ENCODE data around the gene DGCR2. TPM values are rescaled to one million over a fixed set of nuclear protein-coding genes. Genes with fewer than 3 reads are reported as not detected.
"Not testable (repeated sequence)": the region's sequence is repeated elsewhere in the genome, so short reads cannot be mapped to it uniquely, and the experiment has no call there.

Gene DGCR2
- total and polyA plus RNA-seq, 4 donors, result 61.5 to 123 (median 94.6) TPM

DNA sequence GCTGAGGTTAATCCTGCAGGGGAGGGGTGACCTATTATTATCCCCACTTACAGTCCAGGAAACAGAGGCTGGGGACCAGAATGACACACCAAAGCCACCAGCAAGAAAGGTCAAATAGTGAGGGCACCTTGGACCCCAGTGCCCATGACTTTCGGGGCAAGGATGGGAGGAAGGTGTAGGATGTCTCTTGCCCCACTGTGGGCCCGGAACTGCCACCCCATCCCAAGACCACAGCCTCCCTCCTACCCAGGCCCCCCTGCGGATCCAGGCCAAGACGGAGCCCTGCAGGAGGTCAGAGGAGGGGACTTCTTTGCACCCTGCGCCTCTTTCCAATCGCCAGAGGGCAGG lies 87.1 kb downstream of the DGCR2 start:
- H3K27ac ChIP-seq (ENCODE audit: low read depth, low read length); DNase-seq (ENCODE audit: low read depth in 4 of 6, low spot score in 6 of 6): not testable (repeated sequence)
- WGBS (ENCODE audit: insufficient coverage), result 0% methylated on average over 2 of the region's 6 CpGs

DNA sequence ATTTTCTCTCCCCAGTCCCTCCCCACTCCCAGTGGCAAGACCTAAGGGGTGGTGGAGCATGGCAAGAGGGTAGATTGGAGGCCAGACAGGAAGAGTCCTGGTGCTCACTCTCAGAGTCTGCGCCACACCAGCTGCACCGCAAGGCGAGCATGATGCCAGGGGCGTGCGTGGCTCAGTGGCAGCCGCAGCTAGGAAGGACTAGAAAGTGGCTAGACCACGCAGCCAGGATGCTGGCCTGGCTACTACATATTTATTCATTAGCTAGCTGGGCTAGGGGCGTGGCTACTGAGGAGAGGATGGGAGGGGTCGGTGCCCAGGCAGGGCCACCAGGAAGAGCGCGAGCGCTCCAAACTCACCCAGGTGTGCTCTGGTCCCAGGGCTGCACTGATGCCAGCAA lies 87.5 kb downstream of the DGCR2 start:
- DNase-seq (ENCODE audit: low read depth in 4 of 6, low spot score in 6 of 6); H3K4me1 ChIP-seq (ENCODE audit: control insufficient read depth, insufficient read depth, low read length); H3K27me3 ChIP-seq (ENCODE audit: control insufficient read depth, insufficient read depth, low read length); H3K4me3 ChIP-seq (ENCODE audit: low read depth, low read length); H3K9me3 ChIP-seq (ENCODE audit: control insufficient read depth, insufficient read depth, low read length); H3K27ac ChIP-seq (ENCODE audit: low read depth, low read length): not testable (repeated sequence)
- 100% methylated on average over 2 of the region's 12 CpGs for WGBS (ENCODE audit: insufficient coverage)
- H3K36me3 ChIP-seq (ENCODE audit: control insufficient read depth, insufficient read depth, low read length), result peaks cover 38% of the 10 kb centered on the region

More for the DNA sequence above, 87.1 kb downstream of the DGCR2 start:
- H3K4me3 ChIP-seq (ENCODE audit: low read depth, low read length); H3K27me3 ChIP-seq (ENCODE audit: control insufficient read depth, insufficient read depth, low read length); H3K4me1 ChIP-seq (ENCODE audit: control insufficient read depth, insufficient read depth, low read length); H3K9me3 ChIP-seq (ENCODE audit: control insufficient read depth, insufficient read depth, low read length): not testable (repeated sequence)
- peaks cover 41% of the 10 kb centered on the region for H3K36me3 ChIP-seq (ENCODE audit: control insufficient read depth, insufficient read depth, low read length)

DNA sequence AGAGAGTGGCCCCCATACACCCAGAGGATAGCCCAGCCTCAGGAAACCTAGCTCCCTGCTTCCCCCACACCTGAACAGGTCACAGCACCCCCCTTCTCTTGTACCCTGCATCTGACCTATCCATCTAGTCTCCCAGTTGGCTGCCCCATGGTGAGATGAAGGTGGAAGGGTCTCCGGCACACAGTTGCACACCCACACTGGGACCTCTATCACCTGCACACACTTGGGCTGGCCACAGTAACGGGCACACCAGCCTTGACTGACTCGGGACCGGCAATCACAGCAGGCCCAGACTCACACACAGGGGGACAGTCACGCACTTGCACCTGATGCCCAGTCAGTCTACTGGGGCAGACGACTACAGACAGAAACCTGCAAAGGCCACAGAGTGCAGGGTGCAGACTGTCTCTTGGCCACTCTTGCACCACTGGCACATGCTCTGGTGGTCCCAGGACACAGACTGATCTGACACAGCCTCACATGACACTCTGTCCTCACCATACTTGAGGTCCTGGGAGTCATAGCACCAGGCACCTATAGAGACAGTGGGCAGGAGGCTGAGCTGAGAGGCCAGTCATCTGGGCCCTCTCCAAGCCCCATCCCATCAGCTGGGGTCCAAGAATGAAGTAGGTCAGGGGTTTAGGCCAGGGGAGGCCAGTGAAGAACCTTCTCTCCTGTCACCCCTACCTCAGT lies 88.0 kb downstream of the DGCR2 start:
- not testable (repeated sequence) for H3K9me3 ChIP-seq (ENCODE audit: control insufficient read depth, insufficient read depth, low read length); H3K4me1 ChIP-seq (ENCODE audit: control insufficient read depth, insufficient read depth, low read length); H3K4me3 ChIP-seq (ENCODE audit: low read depth, low read length); H3K27ac ChIP-seq (ENCODE audit: low read depth, low read length); H3K27me3 ChIP-seq (ENCODE audit: control insufficient read depth, insufficient read depth, low read length); DNase-seq (ENCODE audit: low read depth in 4 of 6, low spot score in 6 of 6)
- H3K36me3 ChIP-seq (ENCODE audit: control insufficient read depth, insufficient read depth, low read length), result peaks cover 33% of the 10 kb centered on the region
- no CpG with 5 or more reads among the region's 6 CpGs for WGBS (ENCODE audit: insufficient coverage)

DNA sequence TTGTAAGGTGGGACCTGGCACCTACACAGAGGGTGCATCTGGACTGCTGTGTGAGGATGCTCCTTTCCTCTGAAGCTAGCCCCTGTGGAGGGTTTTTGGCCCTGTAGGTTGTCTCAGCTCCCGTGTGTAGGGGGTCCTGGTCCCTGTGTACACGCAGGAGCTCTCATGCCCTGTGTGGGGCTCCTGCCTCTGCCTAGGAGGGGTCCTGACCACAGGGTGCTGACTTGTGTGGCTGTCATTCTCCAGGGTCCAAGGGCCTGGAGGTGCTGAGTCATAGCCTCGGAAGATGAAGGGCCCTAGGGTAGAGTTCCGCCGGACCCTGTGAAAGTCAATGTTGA lies 88.7 kb downstream of the DGCR2 start:
- H3K27me3 ChIP-seq (ENCODE audit: control insufficient read depth, insufficient read depth, low read length); H3K4me3 ChIP-seq (ENCODE audit: low read depth, low read length); DNase-seq (ENCODE audit: low read depth in 4 of 6, low spot score in 6 of 6); H3K9me3 ChIP-seq (ENCODE audit: control insufficient read depth, insufficient read depth, low read length); H3K4me1 ChIP-seq (ENCODE audit: control insufficient read depth, insufficient read depth, low read length); H3K27ac ChIP-seq (ENCODE audit: low read depth, low read length): not testable (repeated sequence)
- peaks cover 26% of the 10 kb centered on the region for H3K36me3 ChIP-seq (ENCODE audit: control insufficient read depth, insufficient read depth, low read length)
- whole genome bisulfite sequencing (ENCODE audit: insufficient coverage), result no CpG with 5 or more reads among the region's 5 CpGs

DNA sequence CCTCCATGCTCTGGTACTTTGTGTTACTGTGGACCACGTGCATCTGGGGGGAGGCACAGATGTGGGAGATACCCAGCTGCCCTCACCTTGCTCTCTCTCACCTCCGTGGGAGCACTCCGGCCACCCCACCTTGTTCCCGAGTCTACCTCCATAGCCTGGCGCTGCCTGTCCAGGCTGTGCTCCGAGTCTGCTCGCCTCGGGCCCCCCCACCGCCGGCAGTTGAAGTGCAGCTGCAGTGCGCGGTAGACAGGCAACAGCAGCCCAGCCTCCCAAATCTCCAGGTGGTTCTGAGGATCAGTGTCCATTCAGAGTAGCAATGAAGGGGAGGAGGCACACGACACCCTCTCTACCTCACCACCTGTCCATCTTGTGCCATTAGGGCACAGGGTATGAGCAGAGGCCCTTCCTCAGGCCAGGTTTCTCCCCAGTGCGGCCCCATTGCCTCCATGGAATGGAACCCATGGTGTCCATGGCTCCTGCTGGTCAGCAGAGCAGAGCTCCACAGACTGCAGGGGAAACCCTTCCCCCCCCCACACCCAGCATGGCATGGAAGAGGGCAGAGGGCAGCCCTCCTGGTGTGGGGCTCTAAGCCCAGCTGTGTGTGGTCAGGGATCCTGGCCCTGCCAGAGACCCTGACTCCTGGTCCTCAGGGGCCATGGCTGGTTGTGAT lies 89.2 kb downstream of the DGCR2 start:
- DNase-seq (ENCODE audit: low read depth in 4 of 6, low spot score in 6 of 6); H3K9me3 ChIP-seq (ENCODE audit: control insufficient read depth, insufficient read depth, low read length); H3K4me1 ChIP-seq (ENCODE audit: control insufficient read depth, insufficient read depth, low read length); H3K27me3 ChIP-seq (ENCODE audit: control insufficient read depth, insufficient read depth, low read length); H3K27ac ChIP-seq (ENCODE audit: low read depth, low read length); H3K4me3 ChIP-seq (ENCODE audit: low read depth, low read length): not testable (repeated sequence)
- H3K36me3 ChIP-seq (ENCODE audit: control insufficient read depth, insufficient read depth, low read length), result peaks cover 21% of the 10 kb centered on the region
- WGBS (ENCODE audit: insufficient coverage), result 76% methylated on average over 7 of the region's 14 CpGs

DNA sequence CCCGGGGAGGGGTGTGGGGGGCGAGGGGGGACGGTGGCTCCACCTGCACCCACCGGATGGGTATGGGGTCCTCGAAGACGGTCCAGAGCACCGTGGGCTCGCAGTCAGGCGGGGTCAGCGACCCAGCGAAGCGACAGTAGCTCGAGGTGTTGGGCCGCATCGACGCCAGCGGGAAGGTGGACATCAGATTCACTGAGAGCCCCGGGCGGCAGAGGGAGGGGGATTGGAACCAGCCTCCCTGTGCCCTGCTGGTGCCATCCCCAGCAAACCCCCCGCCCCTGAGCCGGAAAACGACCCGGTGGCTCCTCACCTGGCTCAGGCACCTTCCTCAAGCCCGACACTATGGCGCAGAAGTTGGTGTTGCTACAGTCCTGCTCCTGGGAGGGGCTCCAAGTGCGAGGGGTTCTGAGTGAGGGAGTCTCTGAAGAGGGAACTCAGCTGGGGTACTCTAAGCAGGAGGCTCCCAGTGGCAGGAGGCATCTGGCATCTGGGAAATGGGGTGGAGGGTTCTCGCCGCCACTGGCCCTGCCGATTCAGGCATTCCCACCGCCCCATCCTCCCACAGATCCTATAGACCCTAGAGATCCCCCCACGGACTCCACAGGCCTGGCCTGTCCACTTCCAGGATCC lies 89.9 kb downstream of the DGCR2 start:
- not testable (repeated sequence) for H3K27me3 ChIP-seq (ENCODE audit: control insufficient read depth, insufficient read depth, low read length); H3K9me3 ChIP-seq (ENCODE audit: control insufficient read depth, insufficient read depth, low read length); H3K4me3 ChIP-seq (ENCODE audit: low read depth, low read length); DNase-seq (ENCODE audit: low read depth in 4 of 6, low spot score in 6 of 6); H3K27ac ChIP-seq (ENCODE audit: low read depth, low read length)
- WGBS (ENCODE audit: insufficient coverage), result 81% methylated on average over 13 of the region's 31 CpGs
- Histone ChIP-seq H3K4me1 (ENCODE audit: control insufficient read depth, insufficient read depth, low read length) (peaks cover 15% of the 10 kb centered on the region), H3K36me3 (ENCODE audit: control insufficient read depth, insufficient read depth, low read length) (peaks cover 14% of the 10 kb centered on the region)

GRCh38 chr22:19030889-19031252 lies 91.3 kb downstream of the DGCR2 start:
- WGBS (ENCODE audit: insufficient coverage), result no CpG with 5 or more reads among the region's 7 CpGs

DNA sequence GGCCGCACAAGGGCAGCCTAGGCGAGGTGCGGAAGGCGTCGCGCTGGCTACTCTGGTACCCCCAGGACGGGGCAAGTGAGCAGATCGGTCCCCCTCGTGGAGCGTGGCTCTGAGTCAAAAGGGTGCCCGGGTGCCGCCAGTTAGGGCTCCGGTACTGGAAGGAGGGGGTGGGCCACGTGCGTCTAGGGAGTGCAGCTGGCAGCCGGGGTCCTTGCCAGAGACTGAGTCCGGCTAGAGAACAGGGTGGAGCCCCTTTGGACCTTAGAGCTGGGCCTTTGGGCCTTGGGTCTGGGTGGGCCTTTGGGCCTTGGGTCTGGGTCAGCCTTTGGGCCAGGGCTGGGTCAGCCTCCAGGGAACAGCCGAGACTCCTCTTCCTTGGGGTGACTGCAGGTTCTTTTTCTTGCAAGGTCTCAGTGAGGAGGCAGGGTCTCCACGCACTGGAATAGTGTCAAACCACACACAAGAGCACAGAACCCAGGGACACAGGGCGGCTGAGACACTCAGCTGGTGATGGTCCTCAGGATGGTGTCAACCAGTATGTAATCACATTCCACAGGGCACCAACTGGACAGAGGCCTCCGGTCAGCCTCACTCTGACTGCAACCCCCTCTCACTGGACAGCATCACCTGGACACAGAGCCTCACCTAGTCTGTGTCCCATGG lies 91.9 kb downstream of the DGCR2 start:
- not testable (repeated sequence) for DNase-seq (ENCODE audit: low read depth in 4 of 6, low spot score in 6 of 6); H3K36me3 ChIP-seq (ENCODE audit: control insufficient read depth, insufficient read depth, low read length); H3K9me3 ChIP-seq (ENCODE audit: control insufficient read depth, insufficient read depth, low read length); H3K27ac ChIP-seq (ENCODE audit: low read depth, low read length); H3K27me3 ChIP-seq (ENCODE audit: control insufficient read depth, insufficient read depth, low read length); H3K4me3 ChIP-seq (ENCODE audit: low read depth, low read length)
- 28% methylated on average over 20 of the region's 21 CpGs for WGBS (ENCODE audit: insufficient coverage)
- H3K4me1 ChIP-seq (ENCODE audit: control insufficient read depth, insufficient read depth, low read length), result peaks cover 20% of the 10 kb centered on the region

More at GRCh38 chr22:19030889-19031252, 91.3 kb downstream of the DGCR2 start:
- H3K9me3 ChIP-seq (ENCODE audit: control insufficient read depth, insufficient read depth, low read length); H3K27ac ChIP-seq (ENCODE audit: low read depth, low read length); H3K4me3 ChIP-seq (ENCODE audit: low read depth, low read length); H3K27me3 ChIP-seq (ENCODE audit: control insufficient read depth, insufficient read depth, low read length); DNase-seq (ENCODE audit: low read depth in 4 of 6, low spot score in 6 of 6); H3K36me3 ChIP-seq (ENCODE audit: control insufficient read depth, insufficient read depth, low read length): not testable (repeated sequence)
- peaks cover 20% of the 10 kb centered on the region for H3K4me1 ChIP-seq (ENCODE audit: control insufficient read depth, insufficient read depth, low read length)

DNA sequence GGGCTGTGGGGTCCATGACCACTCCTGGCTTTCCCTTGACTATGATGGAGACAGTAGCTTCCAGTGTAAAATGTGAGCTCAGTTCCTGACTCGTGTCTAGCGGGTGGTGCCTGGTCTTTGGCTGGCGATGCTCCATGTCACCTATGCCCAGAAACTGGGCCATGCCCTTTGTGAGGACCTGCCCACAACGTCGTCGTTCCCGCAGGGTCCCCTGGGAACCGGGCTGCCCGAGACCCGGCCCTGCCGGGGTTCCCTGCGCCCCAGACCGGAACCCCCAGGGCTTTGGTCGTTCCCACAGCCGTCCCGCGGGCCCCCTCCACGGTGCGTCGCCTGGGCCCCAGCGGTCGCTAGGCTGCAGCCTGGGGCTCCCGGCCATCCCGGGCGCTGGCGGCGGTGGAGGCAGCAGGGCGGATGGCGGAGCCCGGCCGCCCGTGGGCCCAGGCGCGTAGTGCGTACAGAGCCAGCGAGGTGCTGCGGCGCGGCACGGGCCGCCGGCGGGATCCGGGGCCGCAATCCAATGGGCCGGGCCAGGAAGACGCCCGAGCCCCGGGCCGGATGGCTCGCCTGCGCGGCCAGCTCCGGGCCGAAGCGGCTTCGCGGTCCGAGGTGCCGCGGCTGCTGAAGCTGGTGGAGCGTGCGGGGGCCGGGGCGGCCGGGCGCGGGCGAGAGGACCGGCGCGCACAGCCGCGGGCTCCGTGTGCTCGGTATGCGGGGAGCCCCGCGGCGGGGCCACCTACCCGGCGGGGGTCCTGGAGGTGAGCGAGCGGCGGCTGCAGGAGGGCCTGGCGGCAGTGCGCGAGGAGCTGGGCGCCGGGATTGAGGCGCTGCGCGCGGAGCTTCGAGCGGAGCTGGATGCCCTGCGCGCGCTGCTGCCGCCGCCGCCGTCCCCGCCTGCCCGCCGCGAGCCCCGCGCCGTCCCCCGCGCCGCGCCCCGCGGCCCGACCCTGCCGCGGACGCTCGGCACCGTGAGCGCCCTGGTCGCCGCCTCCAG lies 92.8 kb downstream of the DGCR2 start:
- H3K36me3 ChIP-seq (ENCODE audit: control insufficient read depth, insufficient read depth, low read length); H3K27ac ChIP-seq (ENCODE audit: low read depth, low read length); H3K27me3 ChIP-seq (ENCODE audit: control insufficient read depth, insufficient read depth, low read length); H3K9me3 ChIP-seq (ENCODE audit: control insufficient read depth, insufficient read depth, low read length); H3K4me3 ChIP-seq (ENCODE audit: low read depth, low read length): not testable (repeated sequence)
- peak in 1 of 6 donors; percentile 38 for DNase-seq (ENCODE audit: low read depth in 4 of 6, low spot score in 6 of 6)
- WGBS (ENCODE audit: insufficient coverage), result 3% methylated on average over 88 of the region's 125 CpGs
- peaks cover 20% of the 10 kb centered on the region for H3K4me1 ChIP-seq (ENCODE audit: control insufficient read depth, insufficient read depth, low read length)
